ENCODE measurements around the gene MMD.

GRCh38 chr17:55458287-55458900 is 36.8 kb upstream of the MMD start:
- TF ChIP-seq EZH2 (IDR thresholded peaks at IDR 0.05; ENCODE audit: insufficient read depth, poor library complexity, severe bottlenecking), result no peak
- no peak for TF ChIP-seq EZH2phosphoT487 (IDR thresholded peaks at IDR 0.05; ENCODE audit: insufficient read depth, low read depth)

All from GM23248 (cell line).